SW480 (cell line): Measurements from ENCODE around the gene PCMTD2.

Source experiments
- DNase-seq: peaks from one replicate; pipeline ENCODE4 v3.0.0-alpha.2; 2016; ENCODE audit warnings: low spot score

Gene PCMTD2

GRCh38 chr20:64256282-64256935 is 861 bp downstream of the PCMTD2 start:
- no peak for DNase-seq

- no peak for DNase-seq
Observed at GRCh38 chr20:64257107-64257757, 1.7 kb downstream of the PCMTD2 start.

DNA sequence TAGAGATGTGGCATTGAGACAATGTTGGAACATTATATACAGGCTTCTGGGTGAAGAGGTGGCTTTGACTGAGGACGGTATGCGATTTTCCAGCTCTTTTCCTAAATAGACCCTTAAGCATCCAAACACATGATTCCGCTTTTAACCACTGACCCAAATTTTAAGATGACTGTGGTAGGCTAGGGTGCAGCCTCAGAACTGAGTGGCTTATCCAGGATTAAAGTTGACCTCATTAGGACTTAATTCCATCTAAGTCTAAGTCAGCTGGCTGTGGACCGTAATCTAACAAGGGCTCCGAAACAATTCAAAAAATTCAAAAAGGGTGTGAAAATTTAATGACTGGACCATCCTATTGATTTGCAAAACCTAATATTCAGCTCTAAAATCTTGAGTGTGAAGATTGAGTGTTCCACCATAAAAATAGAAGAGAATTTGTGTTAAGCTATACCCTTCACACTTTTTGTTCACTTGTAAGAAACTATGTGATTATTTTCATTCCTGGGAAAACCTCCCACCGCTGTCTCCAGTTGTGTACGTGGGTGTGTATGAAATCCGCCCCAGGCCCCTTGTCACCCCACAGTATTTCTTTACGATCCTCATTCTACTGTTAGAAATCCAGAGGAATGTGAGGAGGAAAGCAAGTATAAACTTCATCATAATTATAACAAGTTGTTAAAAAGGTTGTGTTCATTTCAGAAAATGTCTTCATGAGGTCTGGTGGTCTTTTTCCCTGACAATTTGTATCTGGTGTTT is 2.7 kb downstream of the PCMTD2 start:
- no peak for DNase-seq

DNA sequence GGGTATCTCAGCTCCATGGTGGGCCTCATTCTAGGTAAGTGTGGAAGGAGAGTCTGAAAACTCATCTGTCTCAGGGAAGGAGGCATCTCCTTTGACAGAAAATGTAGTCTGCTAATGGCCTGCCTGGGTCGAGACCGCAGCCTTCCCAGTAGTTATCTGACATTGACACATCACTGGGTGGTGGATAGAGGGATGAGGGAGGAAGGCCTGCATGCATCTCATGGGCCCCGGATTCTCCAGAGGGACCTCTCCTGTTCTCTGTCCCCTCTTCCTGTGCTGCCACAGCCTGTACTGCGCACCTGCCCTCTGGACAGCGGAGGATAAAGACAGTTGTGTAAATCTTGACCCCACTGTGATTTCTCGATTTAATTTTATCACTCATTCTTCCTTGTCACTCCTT is 4.7 kb downstream of the PCMTD2 start:
- DNase-seq = no peak

GRCh38 chr20:64261138-64261537 is 5.6 kb downstream of the PCMTD2 start:
- no peak for DNase-seq

GRCh38 chr20:64264091-64264490 is 8.5 kb downstream of the PCMTD2 start:
- no peak for DNase-seq

- DNase-seq = no peak
Observed at GRCh38 chr20:64265201-64265600, 9.7 kb downstream of the PCMTD2 start.

GRCh38 chr20:64266988-64267387 is 11.4 kb downstream of the PCMTD2 start:
- no peak for DNase-seq

DNA sequence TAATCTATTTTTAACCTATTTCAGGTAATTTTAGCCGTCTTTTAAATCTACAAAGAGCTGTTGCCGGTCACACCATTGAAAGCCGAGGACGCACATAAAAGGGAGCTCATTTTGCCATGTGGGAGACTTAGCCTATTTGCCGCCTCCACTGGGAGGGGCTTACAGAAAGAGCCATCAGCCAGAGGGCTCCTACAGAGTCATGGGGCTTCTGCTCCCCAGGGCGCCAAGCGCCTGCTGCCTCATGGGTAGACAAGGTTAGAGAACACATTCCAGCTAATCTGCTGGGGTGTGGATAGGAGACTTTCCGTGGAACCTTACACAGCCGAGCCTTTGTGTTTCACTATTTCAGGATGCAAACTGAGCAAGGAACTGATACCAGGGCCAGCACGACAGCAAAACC is 12.6 kb downstream of the PCMTD2 start:
- DNase-seq = no peak

DNA sequence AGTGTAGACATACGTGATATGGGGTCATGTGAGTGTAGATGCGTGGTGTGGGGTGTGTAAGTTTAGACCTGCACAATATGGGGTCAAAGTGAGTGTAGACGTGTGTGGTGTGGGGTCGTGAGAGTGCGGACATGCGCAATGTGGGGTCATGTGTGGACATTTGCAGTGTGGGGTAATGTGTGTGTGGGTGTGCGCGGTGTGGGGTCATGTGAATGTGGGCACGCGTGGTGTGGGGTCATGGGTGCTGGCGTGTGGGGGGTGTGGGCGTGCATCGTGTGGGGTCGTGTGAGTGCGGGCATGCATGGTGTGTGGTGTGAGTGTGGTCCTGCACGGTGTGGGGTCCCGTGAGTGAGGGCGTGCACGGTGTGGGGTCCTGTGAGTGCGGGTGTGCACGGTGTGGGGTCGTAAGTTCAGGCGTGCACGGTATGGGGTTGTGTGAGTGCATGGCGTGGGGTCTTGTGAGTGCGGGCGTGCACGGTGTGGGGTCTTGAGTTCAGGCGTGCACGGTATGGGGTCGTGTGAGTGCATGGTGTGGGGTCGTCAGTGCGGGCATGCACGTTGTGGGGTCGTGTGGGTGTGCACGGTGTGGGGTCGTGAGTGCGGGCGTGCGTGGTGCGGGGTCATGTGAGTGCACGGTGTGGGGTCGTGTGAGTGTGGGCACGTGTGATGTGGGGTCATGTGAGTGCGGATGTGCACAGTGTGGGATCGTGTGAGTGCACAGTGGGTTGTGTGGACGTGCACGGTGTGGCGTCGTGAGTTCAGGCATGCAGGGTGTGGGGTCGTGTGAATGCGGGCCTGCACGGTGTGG is 14.3 kb downstream of the PCMTD2 start:
- no peak for DNase-seq

DNA sequence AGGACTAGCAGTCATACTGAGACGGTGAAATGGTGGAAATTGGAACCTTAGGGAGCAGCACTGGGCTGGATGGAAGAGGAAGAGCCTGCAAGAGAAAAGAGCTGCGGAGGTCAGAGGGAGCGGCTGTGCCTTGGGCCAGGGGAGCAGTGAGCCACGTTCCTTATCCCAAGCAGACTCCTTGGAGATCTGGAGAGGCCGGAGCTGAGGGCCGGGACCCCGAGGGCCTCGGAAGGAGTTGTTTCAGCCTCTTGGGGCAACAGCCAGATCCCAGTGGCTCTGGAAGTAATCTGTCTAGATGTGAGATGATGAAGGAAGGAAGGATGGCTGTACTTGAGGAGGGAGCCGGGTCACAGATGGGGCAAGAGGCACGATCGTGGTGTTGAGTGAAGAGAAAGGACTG is 16.1 kb downstream of the PCMTD2 start:
- no peak for DNase-seq

DNA sequence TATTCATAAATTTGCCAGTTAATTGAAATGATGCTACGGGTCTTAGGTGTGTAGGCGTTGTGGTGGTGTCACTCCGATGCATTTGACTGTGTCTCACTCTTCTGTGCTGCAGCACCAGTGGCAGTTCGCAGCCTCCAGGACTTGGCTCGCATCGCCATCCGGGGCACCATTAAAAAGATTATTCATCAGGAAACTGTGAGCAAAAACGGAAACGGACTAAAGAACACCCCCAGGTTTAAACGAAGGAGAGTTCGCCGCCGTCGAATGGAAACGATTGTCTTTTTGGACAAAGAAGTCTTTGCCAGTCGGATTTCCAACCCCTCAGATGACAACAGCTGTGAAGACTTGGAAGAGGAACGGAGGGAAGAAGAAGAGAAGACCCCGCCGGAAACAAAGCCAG is 17.6 kb downstream of the PCMTD2 start:
- DNase-seq = no peak

DNA sequence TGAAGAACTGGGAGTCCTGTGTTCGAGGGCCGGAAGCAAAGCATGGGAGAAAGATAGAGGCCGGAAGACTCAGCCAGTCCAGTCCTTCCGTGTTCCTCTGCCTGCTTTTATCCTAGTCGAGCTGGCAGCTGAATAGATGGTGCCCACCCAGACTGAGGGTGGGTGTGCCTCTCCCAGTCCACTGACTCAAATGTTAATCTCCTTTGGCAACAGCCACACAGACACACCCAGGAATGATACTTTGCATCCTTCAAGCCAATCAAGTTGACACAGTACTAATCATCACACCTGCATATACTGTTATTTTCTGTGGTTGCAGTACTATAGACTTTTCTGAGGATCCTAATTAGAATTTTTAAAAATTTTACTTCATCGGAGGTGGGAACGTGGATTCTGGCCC is 21.3 kb downstream of the PCMTD2 start:
- DNase-seq = peak; percentile 88

DNA sequence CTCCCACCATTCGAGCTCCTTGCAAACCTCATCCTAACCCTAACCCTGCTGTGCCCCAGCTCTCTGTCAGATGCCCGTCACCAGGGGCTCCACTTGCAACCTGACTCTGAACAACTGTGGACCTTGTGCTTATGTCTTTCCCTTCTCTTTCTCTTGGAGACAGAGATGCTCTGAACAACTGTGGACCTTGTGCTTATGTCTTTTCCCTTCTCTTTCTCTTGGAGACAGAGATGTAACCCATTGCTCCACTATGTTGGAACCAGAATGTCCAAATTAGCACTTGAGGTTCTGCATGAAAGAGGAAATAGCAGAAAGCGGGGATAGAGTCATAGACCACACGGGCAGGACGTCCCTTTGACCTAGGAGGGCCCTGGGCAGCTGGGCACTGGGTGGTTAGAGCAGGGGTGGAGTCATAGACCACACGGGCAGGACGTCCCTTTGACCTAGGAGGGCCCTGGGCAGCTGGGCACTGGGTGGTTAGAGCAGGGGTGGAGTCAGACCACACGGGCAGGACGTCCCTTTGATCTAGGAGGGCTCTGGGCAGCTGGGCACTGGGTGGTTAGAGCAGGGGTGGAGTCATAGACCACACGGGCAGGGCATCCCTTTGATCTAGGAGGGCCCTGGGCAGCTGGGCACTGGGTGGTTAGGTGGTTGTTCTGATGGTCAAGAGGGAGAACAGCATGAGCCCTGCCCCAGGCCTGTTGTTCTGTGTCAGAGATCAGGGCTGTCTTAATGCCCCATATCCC is 22.2 kb downstream of the PCMTD2 start:
- peak; percentile 98 for DNase-seq

GRCh38 chr20:64278317-64278681 is 22.8 kb downstream of the PCMTD2 start:
- no peak for DNase-seq

- peak; percentile 98 for DNase-seq
Observed at GRCh38 chr20:64279826-64280459, 24.4 kb downstream of the PCMTD2 start.

GRCh38 chr20:64280460-64280843 is 24.9 kb downstream of the PCMTD2 start:
- DNase-seq = no peak

GRCh38 chr20:64283646-64284045 is 28.1 kb downstream of the PCMTD2 start:
- DNase-seq = no peak

- DNase-seq = peak; percentile 71
Observed at GRCh38 chr20:64285579-64286446, 30.3 kb downstream of the PCMTD2 start.
